NCI-H146 treated with DMSO at 0.1 percent for 48 hours (cell line): ENCODE results near the gene KRTAP5-11.
"Not testable (repeated sequence)": the region's sequence is repeated elsewhere in the genome, so short reads cannot be mapped to it uniquely, and the experiment has no call there.

ENCODE experiments used
- DNase-seq: peaks from one replicate; lab custom pipeline; 2025; ENCODE audit not compliant: unreplicated experiment; lab: John Stamatoyannopoulos, UW

Gene KRTAP5-11

GRCh38 chr11:71582309-71582895 is at the start of gene KRTAP5-11:
KRTAP5-11 (minus strand) TSS chr11:71582875; CDS start chr11:71582837, 38 bp downstream.
- no peak for DNase-seq

- DNase-seq = not testable (repeated sequence)
These were observed 48.9 kb upstream of the KRTAP5-11 start for GRCh38 chr11:71631551-71631950.

- DNase-seq = not testable (repeated sequence)
These were observed 47.4 kb upstream of the KRTAP5-11 start for GRCh38 chr11:71630071-71630470.

GRCh38 chr11:71628943-71629342 is 46.3 kb upstream of the KRTAP5-11 start:
- DNase-seq = not testable (repeated sequence)

GRCh38 chr11:71623226-71623625 is 40.6 kb upstream of the KRTAP5-11 start:
- not testable (repeated sequence) for DNase-seq

GRCh38 chr11:71622561-71622960 is 39.9 kb upstream of the KRTAP5-11 start:
- DNase-seq = not testable (repeated sequence)

- not testable (repeated sequence) for DNase-seq
These were observed 32.3 kb upstream of the KRTAP5-11 start for GRCh38 chr11:71615003-71615402.

- not testable (repeated sequence) for DNase-seq
These were observed 31.8 kb upstream of the KRTAP5-11 start for GRCh38 chr11:71614366-71614917.

- not testable (repeated sequence) for DNase-seq
These were observed 31.3 kb upstream of the KRTAP5-11 start for GRCh38 chr11:71613931-71614330.

- DNase-seq = not testable (repeated sequence)
These were observed 28.7 kb upstream of the KRTAP5-11 start for GRCh38 chr11:71611218-71611910.

GRCh38 chr11:71608272-71608671 is 25.6 kb upstream of the KRTAP5-11 start:
- DNase-seq = not testable (repeated sequence)

GRCh38 chr11:71607520-71608216 is 25.0 kb upstream of the KRTAP5-11 start:
- not testable (repeated sequence) for DNase-seq

- not testable (repeated sequence) for DNase-seq
These were observed 24.3 kb upstream of the KRTAP5-11 start for GRCh38 chr11:71606853-71607519.

GRCh38 chr11:71604798-71605488 is 22.3 kb upstream of the KRTAP5-11 start:
- DNase-seq = not testable (repeated sequence)

GRCh38 chr11:71603221-71603620 is 20.5 kb upstream of the KRTAP5-11 start:
- not testable (repeated sequence) for DNase-seq

GRCh38 chr11:71589546-71589920 is 6.9 kb upstream of the KRTAP5-11 start:
- DNase-seq = not testable (repeated sequence)

GRCh38 chr11:71588822-71589545 is 6.3 kb upstream of the KRTAP5-11 start:
- not testable (repeated sequence) for DNase-seq

- DNase-seq = not testable (repeated sequence)
These were observed 5.6 kb upstream of the KRTAP5-11 start for GRCh38 chr11:71588314-71588713.

- not testable (repeated sequence) for DNase-seq
These were observed 3.0 kb upstream of the KRTAP5-11 start for GRCh38 chr11:71585673-71586072.

GRCh38 chr11:71582969-71583368 is 294 bp upstream of the KRTAP5-11 start:
- not testable (repeated sequence) for DNase-seq
